Right renal cortex interstitium (tissue), 3 donors: ENCODE measurements around the gene ERP27. TPM values are rescaled to one million over a fixed set of nuclear protein-coding genes. Genes with fewer than 3 reads are reported as not detected.
A peak's percentile ranks its signal among the peaks of the same experiment; 100 is the strongest.

Experiments used
- DNase-seq, 3 donors: peaks; one replicate each; pipeline ENCODE4 v3.0.0-alpha.2; 2013; ENCODE audit warnings: low read depth in 3 of 3, low spot score in 2 of 3
- polyA plus RNA-seq, 3 donors: library from polyadenylated mRNA; unstranded; fragments of 120-200 nt; gene quantifications; one replicate each; pipeline ENCODE4 v1.2.1, GENCODE V29; 2013; ENCODE audit not compliant: insufficient read length in 3 of 3

The ERP27 gene
- polyA plus RNA-seq, 3 donors, result 21.8 to 40.5 (median 37.2) TPM

GRCh38 chr12:14910090-14910915, 28.0 kb downstream of the ERP27 start:
- DNase-seq, result no peak

- DNase-seq, result no peak
Measured at GRCh38 chr12:14907953-14908352, 30.4 kb downstream of the ERP27 start.

GRCh38 chr12:14906114-14906513, 32.2 kb downstream of the ERP27 start:
- DNase-seq, result no peak

DNA sequence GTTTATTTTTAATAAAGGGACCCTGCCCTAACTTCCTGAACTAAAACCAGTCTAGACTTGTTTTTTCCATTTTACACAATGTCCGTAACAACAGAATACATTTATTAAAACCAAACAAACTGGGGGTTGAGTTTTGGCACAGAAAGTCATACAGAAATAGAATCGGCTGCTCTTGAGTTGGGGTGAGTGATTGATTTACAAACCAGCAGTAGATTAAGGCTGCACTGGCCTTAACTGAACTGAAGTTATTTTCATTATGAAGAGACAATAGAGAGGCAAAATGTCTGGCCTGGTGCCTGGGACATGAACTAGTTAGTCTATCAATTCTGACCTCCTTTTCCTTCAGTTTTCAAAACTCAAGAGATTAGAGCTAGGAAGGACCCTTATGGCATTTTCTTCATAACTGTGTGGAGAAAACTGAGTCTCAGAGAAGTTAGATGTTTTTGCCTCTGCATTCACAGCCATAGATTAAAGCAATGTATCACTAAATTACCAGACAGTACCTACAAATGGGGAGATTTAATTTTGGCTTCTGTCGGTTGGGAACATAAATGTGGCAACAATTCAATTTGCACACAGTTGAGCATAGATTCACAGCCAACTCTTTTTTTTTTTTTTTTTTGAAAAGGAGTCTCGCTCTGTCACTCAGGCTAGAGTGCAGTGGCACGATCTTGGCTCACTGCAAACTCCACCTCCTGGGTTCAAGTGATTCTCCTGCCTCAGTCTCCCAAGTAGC, 32.9 kb downstream of the ERP27 start:
- no peak for DNase-seq

GRCh38 chr12:14904854-14905253, 33.5 kb downstream of the ERP27 start:
- DNase-seq, result no peak

DNA sequence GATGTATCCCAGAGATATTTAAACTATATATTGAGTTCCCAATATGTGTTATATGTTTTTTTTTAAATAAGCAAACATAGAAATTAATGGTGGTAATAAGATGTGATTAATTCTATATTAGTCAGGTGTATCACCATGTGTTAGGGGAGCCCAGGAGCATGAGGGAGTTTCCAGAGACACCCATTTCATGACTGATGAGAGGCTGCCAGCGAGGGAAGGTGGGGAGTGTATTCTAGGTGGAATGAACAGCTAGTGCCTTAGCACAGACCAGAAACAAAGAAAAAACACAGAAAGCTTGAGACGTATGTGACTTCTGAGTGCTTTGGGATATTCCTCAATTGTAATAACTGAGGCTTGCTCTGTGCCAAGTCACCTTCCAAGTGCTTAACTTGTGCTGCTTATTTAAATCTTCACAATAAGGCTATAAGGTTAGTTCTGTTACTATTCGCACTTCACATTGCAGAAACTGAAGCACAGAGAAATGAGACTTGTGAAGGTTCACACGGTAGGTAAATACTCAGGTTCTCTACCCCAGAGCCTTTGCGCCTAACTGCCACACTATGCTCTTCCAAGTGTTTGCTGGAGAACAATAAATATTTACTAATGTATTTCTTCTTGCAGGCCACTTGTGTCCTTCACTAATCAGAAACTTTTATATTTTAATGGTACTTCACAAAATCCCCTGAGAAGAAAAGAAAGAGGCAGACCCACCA, 34.8 kb downstream of the ERP27 start:
- DNase-seq, result no peak

DNA sequence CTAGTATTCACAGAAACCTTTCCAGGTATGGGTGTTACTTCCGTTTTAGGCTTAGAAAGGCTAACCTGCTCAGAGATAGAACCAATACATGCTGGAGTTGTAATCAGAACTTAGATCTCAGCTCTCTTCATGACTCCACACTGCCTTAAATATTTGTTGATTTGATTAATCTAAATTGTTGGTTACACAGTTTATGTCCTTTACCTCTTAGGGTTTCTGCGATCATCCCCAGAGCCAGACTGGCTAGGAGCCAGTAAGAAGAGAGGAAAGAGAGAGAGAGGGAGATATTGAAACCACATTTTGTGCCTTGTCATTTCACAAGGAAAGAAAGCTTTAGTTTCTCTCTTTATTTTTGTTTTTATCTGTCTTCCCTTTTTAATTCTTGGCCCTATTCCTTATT, 35.9 kb downstream of the ERP27 start:
- DNase-seq, result no peak

- no peak for DNase-seq
Measured at GRCh38 chr12:14901228-14901562, 37.1 kb downstream of the ERP27 start.

DNA sequence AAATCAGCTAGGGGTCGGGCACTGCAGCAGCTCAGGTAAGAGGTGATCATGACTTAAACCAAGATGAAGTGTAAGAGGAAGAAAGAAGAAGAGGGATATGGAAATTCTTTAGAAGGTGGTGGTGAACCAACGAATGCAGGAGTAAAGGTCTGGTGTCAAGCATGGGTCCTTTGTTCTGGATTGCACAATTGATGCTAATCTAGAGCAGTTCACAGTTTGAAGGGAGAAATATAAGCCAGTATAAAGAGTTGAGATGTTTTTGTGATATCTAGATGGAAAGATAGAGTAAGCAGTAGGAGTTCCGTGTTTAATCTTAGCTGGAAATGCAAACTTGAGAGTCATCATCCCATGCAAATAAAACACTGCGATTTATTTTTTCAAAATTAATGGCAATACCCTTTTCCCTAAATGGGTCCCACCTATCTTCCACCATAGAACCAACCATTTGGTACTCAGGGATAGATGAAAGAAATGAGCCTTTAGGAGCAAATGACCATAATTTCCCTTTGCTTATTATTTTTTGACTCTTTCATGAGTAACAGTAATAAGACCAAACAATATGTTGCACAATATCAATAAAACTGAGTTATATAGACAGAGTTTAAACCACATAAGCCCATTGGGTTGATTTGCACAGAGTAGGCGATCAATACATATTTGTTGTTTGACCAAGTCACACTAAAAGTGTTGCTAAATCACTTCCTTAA, 37.7 kb downstream of the ERP27 start:
- DNase-seq, result no peak

DNA sequence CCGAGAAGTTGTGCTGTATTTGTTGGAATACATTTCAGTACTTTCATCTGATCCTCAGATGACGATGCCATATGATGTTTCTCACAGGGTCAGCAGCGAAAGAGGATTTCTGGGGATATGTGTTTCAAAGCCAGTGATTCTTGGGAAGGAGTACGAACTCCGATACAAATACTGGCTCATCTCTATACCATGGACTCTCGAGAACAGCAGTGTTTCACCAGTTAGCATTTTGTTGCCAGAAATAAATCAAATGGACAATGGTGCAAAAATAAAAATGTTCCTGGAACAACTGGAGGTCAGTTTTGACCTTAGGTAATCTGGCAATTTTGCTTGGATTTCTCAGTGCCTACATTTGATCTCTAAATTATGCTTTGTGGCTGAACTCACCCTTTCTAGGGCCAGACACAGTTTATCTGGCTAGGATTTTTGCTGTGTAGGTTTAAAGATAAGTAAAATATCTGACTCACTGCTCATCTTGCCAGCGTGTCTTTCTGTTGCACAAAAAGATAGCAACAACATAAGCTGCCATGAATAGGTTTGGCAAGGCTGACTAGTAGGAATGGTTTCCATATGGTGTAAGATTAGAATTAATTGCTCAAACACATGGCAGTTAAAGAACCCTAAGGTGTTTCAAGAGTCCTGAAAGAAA, 41.7 kb downstream of the ERP27 start:
- no peak for DNase-seq

- DNase-seq, result no peak
Measured at GRCh38 chr12:14893506-14894250, 44.7 kb downstream of the ERP27 start.

DNA sequence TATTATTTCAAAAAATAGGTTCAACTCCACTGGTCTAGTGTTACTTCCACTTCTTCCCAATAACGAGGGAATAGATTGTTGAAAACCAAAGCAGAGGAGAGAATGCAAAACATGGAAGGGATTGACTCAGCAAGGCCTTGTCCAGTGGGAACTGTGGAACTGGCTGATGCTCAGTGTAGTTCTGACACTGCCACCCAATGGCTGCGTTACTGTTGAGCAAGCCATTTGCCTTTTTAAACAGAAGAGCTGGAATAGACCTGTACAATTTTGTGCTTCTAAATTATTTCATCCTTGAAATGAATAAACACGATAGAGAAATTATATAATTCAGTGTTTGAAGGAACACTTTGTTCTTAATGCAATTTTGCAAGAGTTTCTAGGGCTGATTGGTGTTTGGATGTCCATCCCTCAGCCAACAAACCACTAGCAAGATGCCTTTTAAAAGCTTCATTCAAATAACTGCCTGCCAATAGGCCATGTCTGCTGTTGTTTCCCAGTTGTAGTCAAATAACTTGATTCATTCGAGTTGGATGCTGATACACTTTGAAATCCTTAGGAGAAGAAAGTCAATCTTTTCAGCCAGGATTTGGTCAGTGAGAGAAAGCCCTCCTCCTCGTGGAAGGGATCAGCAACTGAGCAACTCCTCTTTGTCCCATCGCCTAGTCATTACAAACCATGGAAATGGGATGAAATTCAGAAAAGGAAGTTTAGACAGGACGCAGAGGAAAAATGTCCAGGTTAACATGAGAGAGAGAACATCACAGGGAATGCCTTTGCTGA, 45.4 kb downstream of the ERP27 start:
- no peak for DNase-seq

DNA sequence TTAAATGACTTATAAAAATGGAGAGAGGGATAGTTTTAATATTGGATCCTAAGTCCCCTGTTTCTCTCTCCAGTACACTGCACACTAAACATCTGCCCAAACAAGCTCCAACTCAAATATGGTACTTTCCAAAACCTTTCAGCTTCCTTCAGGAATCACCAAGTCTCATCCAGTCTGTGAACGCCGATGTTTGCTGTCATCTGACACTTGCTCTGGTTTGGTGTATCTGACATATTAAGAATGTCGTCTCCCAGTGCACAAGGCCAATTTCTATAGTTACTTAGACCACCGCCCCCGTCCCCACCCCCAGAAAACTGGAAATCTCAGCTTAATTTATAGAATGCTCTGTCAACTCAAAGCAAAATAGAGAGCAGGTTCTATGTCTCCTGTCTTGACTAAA, 47.6 kb downstream of the ERP27 start:
- no peak for DNase-seq

- DNase-seq, result no peak
Measured at GRCh38 chr12:14886271-14886670, 52.1 kb downstream of the ERP27 start.

GRCh38 chr12:14885718-14886221, 52.6 kb downstream of the ERP27 start, which contains the start of gene MGP:
MGP (minus strand) TSS chr12:14885854; CDS start chr12:14885791, 63 bp downstream.
- DNase-seq, result no peak

GRCh38 chr12:14884458-14884878, 53.9 kb downstream of the ERP27 start:
- DNase-seq, result peak in 1 of 3 donors; percentile 64

GRCh38 chr12:14883686-14884085, 54.7 kb downstream of the ERP27 start:
- DNase-seq, result no peak

DNA sequence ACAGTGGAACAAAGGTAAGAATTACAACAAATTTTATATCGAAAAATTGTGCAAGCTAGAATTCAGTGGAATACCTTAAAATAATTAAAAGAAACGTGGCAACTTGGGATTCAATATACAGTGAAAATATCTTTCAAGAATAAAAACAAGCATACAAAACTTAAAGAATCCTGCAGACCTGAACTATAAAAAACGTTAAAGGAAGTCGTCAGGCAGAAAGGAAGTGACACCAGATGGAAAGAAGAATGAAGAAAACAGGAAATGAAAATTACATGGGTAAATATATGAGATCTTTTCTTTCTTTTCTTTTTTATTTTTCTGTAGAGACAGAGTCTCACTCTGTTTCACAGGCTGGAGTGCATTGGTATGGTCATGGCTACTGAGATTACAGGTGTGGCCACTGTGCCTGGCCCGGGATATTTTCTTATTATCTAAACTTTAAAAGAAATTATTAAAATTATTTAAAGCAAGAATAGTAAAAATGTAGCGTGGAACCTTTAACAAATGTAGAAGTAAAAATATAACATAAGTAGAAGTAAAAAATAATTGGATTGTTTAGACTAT, 57.4 kb downstream of the ERP27 start:
- no peak for DNase-seq
